ENCODE results near the gene HMCN2. TPM values are rescaled to one million over a fixed set of nuclear protein-coding genes. Genes with fewer than 3 reads are reported as not detected.
"Not testable (repeated sequence)": the region's sequence is repeated elsewhere in the genome, so short reads cannot be mapped to it uniquely, and the experiment has no call there.

HMCN2 gene
- total RNA-seq, 4 donors from 2014 or later = 1.8 to 46.7 (median 24.4) TPM

GRCh38 chr9:130245474-130245873 lies 20.1 kb upstream of the HMCN2 start:
- intact Hi-C loops (cut with DNase I; ENCODE audit: low total_unique reads) = loop anchor here (10.0 kb wide), 1 partner anchor 99 kb away; no protein-coding TSS in a partner anchor
- no peak for DNase-seq
- no peak for TF ChIP-seq CTCF (IDR thresholded peaks at IDR 0.05)
- no peak for TF ChIP-seq POLR2A (IDR thresholded peaks at IDR 0.05)

GRCh38 chr9:130246126-130246525 lies 19.4 kb upstream of the HMCN2 start:
- Histone ChIP-seq H3K27me3 (no peaks in the 10 kb centered on the region), H3K36me3 (no peaks in the 10 kb centered on the region), H3K4me3 (no peak overlapping the region), H3K9me3 (no peaks in the 10 kb centered on the region), H3K27ac (no peak overlapping the region), H3K4me1 (no peaks in the 10 kb centered on the region)
- no peak for TF ChIP-seq POLR2A (IDR thresholded peaks at IDR 0.05)
- intact Hi-C loops (cut with DNase I; ENCODE audit: low total_unique reads) = loop anchor here (10.0 kb wide), 1 partner anchor 99 kb away; no protein-coding TSS in a partner anchor
- no peak for DNase-seq

More at GRCh38 chr9:130245474-130245873, 20.1 kb upstream of the HMCN2 start:
- Histone ChIP-seq H3K27me3 (no peaks in the 10 kb centered on the region), H3K4me1 (no peaks in the 10 kb centered on the region), H3K9me3 (no peaks in the 10 kb centered on the region), H3K36me3 (no peaks in the 10 kb centered on the region), H3K27ac (no peak overlapping the region), H3K4me3 (no peak overlapping the region)

GRCh38 chr9:130254747-130255630 lies 10.6 kb upstream of the HMCN2 start:
- Histone ChIP-seq H3K9me3 (no peaks in the 10 kb centered on the region), H3K27ac (peak overlapping the region in 1 of 2 donors; percentile 35), H3K4me3 (no peak overlapping the region), H3K36me3 (no peaks in the 10 kb centered on the region), H3K4me1 (no peaks in the 10 kb centered on the region), H3K27me3 (no peaks in the 10 kb centered on the region)
- TF ChIP-seq POLR2A (IDR thresholded peaks at IDR 0.05) (no peak), CTCF (IDR thresholded peaks at IDR 0.05) (no peak)
- intact Hi-C loops (cut with DNase I; ENCODE audit: low total_unique reads) = no loop called here
- peak in 1 of 2 donors; percentile 65 for DNase-seq

- Histone ChIP-seq H3K36me3 (no peaks in the 10 kb centered on the region), H3K27ac (peak overlapping the region; percentile 22 to 35), H3K9me3 (no peaks in the 10 kb centered on the region), H3K4me3 (no peak overlapping the region), H3K27me3 (no peaks in the 10 kb centered on the region), H3K4me1 (no peaks in the 10 kb centered on the region)
- peak in 1 of 2 donors; percentile 12 for DNase-seq
- intact Hi-C loops (cut with DNase I; ENCODE audit: low total_unique reads) = no loop called here
- no peak for TF ChIP-seq POLR2A (IDR thresholded peaks at IDR 0.05)
- no peak for TF ChIP-seq CTCF (IDR thresholded peaks at IDR 0.05)
Measured at GRCh38 chr9:130255631-130256134, 9.9 kb upstream of the HMCN2 start.

GRCh38 chr9:130256644-130257043 lies 8.9 kb upstream of the HMCN2 start:
- Histone ChIP-seq H3K4me3 (no peak overlapping the region), H3K27ac (peak overlapping the region in 1 of 2 donors; percentile 39), H3K27me3 (no peaks in the 10 kb centered on the region), H3K9me3 (no peaks in the 10 kb centered on the region), H3K36me3 (no peaks in the 10 kb centered on the region), H3K4me1 (no peaks in the 10 kb centered on the region)
- no peak for DNase-seq
- intact Hi-C loops (cut with DNase I; ENCODE audit: low total_unique reads) = no loop called here
- TF ChIP-seq CTCF (IDR thresholded peaks at IDR 0.05) = no peak
- TF ChIP-seq POLR2A (IDR thresholded peaks at IDR 0.05) = no peak

GRCh38 chr9:130258137-130258536 lies 7.4 kb upstream of the HMCN2 start:
- H3K9me3 ChIP-seq; H3K4me1 ChIP-seq; H3K27ac ChIP-seq; DNase-seq; intact Hi-C loops (cut with DNase I; ENCODE audit: low total_unique reads); H3K4me3 ChIP-seq; H3K27me3 ChIP-seq; H3K36me3 ChIP-seq: not testable (repeated sequence)

Data from uterus (tissue), 4 donors.